Epithelial cell of esophagus (primary cell): ENCODE measurements around the gene SLC22A15.

Experiments used
- DNase-seq: peaks from one replicate; pipeline ENCODE4 v3.0.0; 2010; ENCODE audit warnings: low read depth
- H3K4me3 ChIP-seq: 2 replicates; pipeline ENCODE4 v1.5.1; 2011; ENCODE audit warnings: mild to moderate bottlenecking, low read length, control low read depth
- CTCF ChIP-seq: IDR thresholded peaks from 2 replicates; pipeline ENCODE4 v1.5.1; 2011; ENCODE audit warnings: low read depth, mild to moderate bottlenecking, low read length, control low read depth, inconsistent platforms; ENCODE audit not compliant: insufficient read depth; ENCODE audit errors: missing control alignments

Gene SLC22A15

GRCh38 chr1:116099379-116099778 is 123.1 kb downstream of the SLC22A15 start:
- no peak overlapping the region for H3K4me3 ChIP-seq
- TF ChIP-seq CTCF: no peak

GRCh38 chr1:116099919-116100318 is 123.6 kb downstream of the SLC22A15 start:
- H3K4me3 ChIP-seq: no peak overlapping the region
- no peak for TF ChIP-seq CTCF
- DNase-seq: no peak

More at GRCh38 chr1:116099379-116099778, 123.1 kb downstream of the SLC22A15 start:
- no peak for DNase-seq

GRCh38 chr1:116104667-116105066 is 128.4 kb downstream of the SLC22A15 start:
- no peak for TF ChIP-seq CTCF
- no peak overlapping the region for H3K4me3 ChIP-seq
- DNase-seq: no peak

GRCh38 chr1:116105996-116106395 is 129.7 kb downstream of the SLC22A15 start:
- DNase-seq: no peak
- no peak overlapping the region for H3K4me3 ChIP-seq
- TF ChIP-seq CTCF: no peak

- no peak overlapping the region for H3K4me3 ChIP-seq
- TF ChIP-seq CTCF: no peak
- DNase-seq: no peak
Observed at GRCh38 chr1:116106646-116107045, 130.3 kb downstream of the SLC22A15 start.

- H3K4me3 ChIP-seq: no peak overlapping the region
- TF ChIP-seq CTCF: no peak
- DNase-seq: no peak
Observed at GRCh38 chr1:116107371-116107770, 131.1 kb downstream of the SLC22A15 start.
